ENCODE results near the gene SMIM22. TPM values are rescaled to one million over a fixed set of nuclear protein-coding genes. Genes with fewer than 3 reads are reported as not detected.

The SMIM22 gene
- total RNA-seq, 4 donors from 2014 or later = not detected

GRCh38 chr16:4797805-4798252, 2.7 kb downstream of the SMIM22 start:
- Histone ChIP-seq H3K4me1 (peaks cover 8 to 10% of the 10 kb centered on the region in 2 donors), H3K27me3 (no peaks in the 10 kb centered on the region), H3K36me3 (peaks cover 0 to 8% of the 10 kb centered on the region in 2 donors), H3K9me3 (no peaks in the 10 kb centered on the region), H3K4me3 (no peak overlapping the region), H3K27ac (no peak overlapping the region)
- no peak for TF ChIP-seq CTCF (IDR thresholded peaks at IDR 0.05 in 4 of 5, conservative IDR thresholded peaks at IDR 0.05 in 1 of 5)
- TF ChIP-seq POLR2A (IDR thresholded peaks at IDR 0.05) = no peak
- intact Hi-C loops (cut with DNase I; ENCODE audit: low total_unique reads) (no loop called here), in situ Hi-C loops (cut with MboI; ENCODE audit: low sequenced_read_pairs in 4 of 4) (no loop called here)
- DNase-seq (no peak), ATAC-seq (no peak)

- no peak for ATAC-seq
- no peak for TF ChIP-seq POLR2A (IDR thresholded peaks at IDR 0.05)
- no peak for TF ChIP-seq CTCF (IDR thresholded peaks at IDR 0.05 in 4 of 5, conservative IDR thresholded peaks at IDR 0.05 in 1 of 5)
- H3K9me3 ChIP-seq = no peaks in the 10 kb centered on the region
- H3K4me3 ChIP-seq = no peak overlapping the region
- H3K27me3 ChIP-seq = no peaks in the 10 kb centered on the region
- intact Hi-C loops (cut with DNase I; ENCODE audit: low total_unique reads) (no loop called here), in situ Hi-C loops (cut with MboI; ENCODE audit: low sequenced_read_pairs in 4 of 4) (no loop called here)
- peaks cover 0 to 8% of the 10 kb centered on the region in 2 donors for H3K36me3 ChIP-seq
- H3K27ac ChIP-seq = no peak overlapping the region
- DNase-seq = no peak
- peaks cover 11 to 15% of the 10 kb centered on the region in 2 donors for H3K4me1 ChIP-seq
Observed at GRCh38 chr16:4798456-4798855, 3.3 kb downstream of the SMIM22 start.

GRCh38 chr16:4799171-4799855, 4.1 kb downstream of the SMIM22 start:
- Histone ChIP-seq H3K36me3 (peaks cover 0 to 9% of the 10 kb centered on the region in 2 donors), H3K4me3 (no peak overlapping the region), H3K9me3 (no peaks in the 10 kb centered on the region), H3K27ac (no peak overlapping the region), H3K27me3 (no peaks in the 10 kb centered on the region), H3K4me1 (peaks cover 11 to 17% of the 10 kb centered on the region in 2 donors)
- DNase-seq = no peak
- ATAC-seq = no peak
- intact Hi-C loops (cut with DNase I; ENCODE audit: low total_unique reads) = no loop called here
- TF ChIP-seq POLR2A (IDR thresholded peaks at IDR 0.05) (no peak), CTCF (IDR thresholded peaks at IDR 0.05 in 4 of 5, conservative IDR thresholded peaks at IDR 0.05 in 1 of 5) (no peak)
- in situ Hi-C loops (cut with MboI; ENCODE audit: low sequenced_read_pairs in 4 of 4) = no loop called here

GRCh38 chr16:4800290-4801041, 5.3 kb downstream of the SMIM22 start:
- H3K4me3 ChIP-seq = no peak overlapping the region
- in situ Hi-C loops (cut with MboI; ENCODE audit: low sequenced_read_pairs in 4 of 4) (no loop called here), intact Hi-C loops (cut with DNase I; ENCODE audit: low total_unique reads) (loop anchor here (5.0 kb wide), 1 partner anchor 47 kb away; the partner anchor contains the start of genes GLYR1 and UBN1)
- no peak for TF ChIP-seq CTCF (IDR thresholded peaks at IDR 0.05 in 4 of 5, conservative IDR thresholded peaks at IDR 0.05 in 1 of 5)
- no peak for TF ChIP-seq POLR2A (IDR thresholded peaks at IDR 0.05)
- peak overlapping the region in 1 of 4 donors; percentile 25 for H3K27ac ChIP-seq
- ATAC-seq (no peak), DNase-seq (no peak)
- H3K4me1 ChIP-seq = peaks cover 11 to 17% of the 10 kb centered on the region in 2 donors
- H3K9me3 ChIP-seq = no peaks in the 10 kb centered on the region
- peaks cover 0 to 21% of the 10 kb centered on the region in 2 donors for H3K36me3 ChIP-seq
- no peaks in the 10 kb centered on the region for H3K27me3 ChIP-seq

All from gastrocnemius medialis (tissue), 4 donors.